ENCODE measurements around the gene CELF6.

The CELF6 gene

DNA sequence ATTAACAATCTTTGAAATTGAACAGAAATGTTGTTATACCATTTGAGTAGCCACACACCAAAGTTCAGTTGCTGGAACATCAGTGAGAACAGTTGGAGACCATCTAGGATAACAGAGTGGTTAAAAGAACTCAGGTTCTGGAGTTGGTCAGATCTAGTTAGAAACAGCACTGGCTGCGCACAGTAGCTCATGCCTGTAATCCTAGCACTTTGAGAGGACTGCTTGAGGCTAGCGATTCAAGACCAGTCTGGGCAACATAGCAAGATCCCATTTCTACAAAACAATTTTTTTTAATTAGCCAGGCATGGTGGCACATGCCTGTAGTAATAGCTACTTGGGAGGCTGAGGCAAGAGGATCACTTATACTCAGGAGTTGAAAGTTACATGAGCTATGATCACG lies 81.4 kb downstream of the CELF6 start:
- Histone ChIP-seq H3K27me3 (ENCODE audit: insufficient read depth, low read length) (no peaks in the 10 kb centered on the region), H3K4me1 (ENCODE audit: control insufficient read depth, insufficient read depth, low read length, unreplicated experiment) (peaks cover 20% of the 10 kb centered on the region), H3K79me2 (ENCODE audit: control insufficient read depth, insufficient read depth, low read length, unreplicated experiment) (peaks cover 6% of the 10 kb centered on the region), H2AFZ (ENCODE audit: low read length, unreplicated experiment) (no peak overlapping the region), H3K27ac (ENCODE audit: low read depth, low read length) (peak overlapping the region; percentile 93), H3K36me3 (ENCODE audit: insufficient read depth, low read length) (peaks cover 8% of the 10 kb centered on the region; the same call in 1 of the 2 replicates), H3K4me3 (ENCODE audit: low read depth, low read length) (no peak overlapping the region)

DNA sequence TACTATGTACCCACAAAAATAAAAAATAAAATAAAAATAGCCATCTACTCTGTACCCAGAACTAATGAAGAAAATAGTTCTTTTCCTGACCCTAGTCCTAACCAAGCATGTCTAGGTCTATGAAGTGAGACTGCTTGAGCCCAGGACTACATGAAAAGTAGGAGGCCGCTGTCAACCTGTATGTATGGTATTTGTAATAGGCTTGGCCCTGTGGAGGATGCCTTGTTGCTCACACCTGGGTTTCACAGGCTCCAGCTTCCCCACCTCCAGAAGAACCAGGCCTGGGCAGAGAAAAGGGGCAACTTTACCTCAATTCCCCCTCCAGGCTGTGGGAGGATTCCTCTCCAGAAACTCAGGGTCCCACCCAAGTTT lies 82.1 kb downstream of the CELF6 start:
- Histone ChIP-seq H3K79me2 (ENCODE audit: control insufficient read depth, insufficient read depth, low read length, unreplicated experiment) (peaks cover 6% of the 10 kb centered on the region), H3K4me1 (ENCODE audit: control insufficient read depth, insufficient read depth, low read length, unreplicated experiment) (peaks cover 21% of the 10 kb centered on the region), H2AFZ (ENCODE audit: low read length, unreplicated experiment) (peak overlapping the region; percentile 66), H3K27ac (ENCODE audit: low read depth, low read length) (peak overlapping the region; percentile 93), H3K27me3 (ENCODE audit: insufficient read depth, low read length) (no peaks in the 10 kb centered on the region), H3K4me3 (ENCODE audit: low read depth, low read length) (no peak overlapping the region), H3K36me3 (ENCODE audit: insufficient read depth, low read length) (peaks cover 8% of the 10 kb centered on the region; the same call in 1 of the 2 replicates)

DNA sequence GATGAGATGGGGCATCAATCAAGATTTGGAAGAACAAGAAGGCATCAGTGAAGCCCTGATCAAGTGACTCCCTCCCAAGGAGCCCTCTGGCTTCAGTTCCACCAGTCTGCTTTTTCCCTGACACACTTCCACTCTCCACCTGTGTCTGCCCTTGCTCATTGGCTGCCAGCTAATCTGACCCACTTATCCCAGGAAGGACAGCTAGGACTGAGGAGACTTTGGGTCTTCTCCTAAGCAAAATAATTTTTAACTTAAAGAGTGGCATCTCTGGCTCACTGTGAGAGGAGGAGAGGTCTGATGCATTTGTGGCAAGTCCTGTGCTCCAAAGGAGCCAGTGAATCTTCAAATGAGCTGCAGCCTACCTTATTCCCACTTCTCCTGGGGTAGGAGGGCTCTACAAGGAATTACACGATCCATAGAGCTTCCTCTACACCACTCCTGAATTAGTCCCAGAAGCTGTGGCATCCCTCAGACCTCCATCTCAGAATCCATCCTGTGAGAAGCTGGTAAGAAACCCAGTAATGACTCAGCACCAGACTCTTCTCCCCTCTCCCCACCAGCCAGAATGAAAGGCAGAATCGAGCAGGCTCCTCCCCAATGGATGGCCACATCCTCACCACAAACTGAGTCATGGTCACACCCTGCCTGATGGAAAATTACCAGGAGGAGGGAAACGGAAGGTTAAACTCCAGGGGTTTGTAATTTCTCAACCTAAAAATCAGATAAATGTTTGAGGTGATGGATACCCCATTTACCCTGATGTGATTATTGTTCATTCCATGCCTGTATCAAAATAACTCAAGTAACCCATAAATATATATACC lies 82.7 kb downstream of the CELF6 start:
- Histone ChIP-seq H3K27ac (ENCODE audit: low read depth, low read length) (peak overlapping the region; percentile 93), H3K4me1 (ENCODE audit: control insufficient read depth, insufficient read depth, low read length, unreplicated experiment) (peaks cover 27% of the 10 kb centered on the region), H3K79me2 (ENCODE audit: control insufficient read depth, insufficient read depth, low read length, unreplicated experiment) (peaks cover 6% of the 10 kb centered on the region), H3K27me3 (ENCODE audit: insufficient read depth, low read length) (no peaks in the 10 kb centered on the region), H2AFZ (ENCODE audit: low read length, unreplicated experiment) (peak overlapping the region; percentile 66), H3K36me3 (ENCODE audit: insufficient read depth, low read length) (peaks cover 8% of the 10 kb centered on the region; the same call in 1 of the 2 replicates), H3K4me3 (ENCODE audit: low read depth, low read length) (peak overlapping the region; percentile 72)

DNA sequence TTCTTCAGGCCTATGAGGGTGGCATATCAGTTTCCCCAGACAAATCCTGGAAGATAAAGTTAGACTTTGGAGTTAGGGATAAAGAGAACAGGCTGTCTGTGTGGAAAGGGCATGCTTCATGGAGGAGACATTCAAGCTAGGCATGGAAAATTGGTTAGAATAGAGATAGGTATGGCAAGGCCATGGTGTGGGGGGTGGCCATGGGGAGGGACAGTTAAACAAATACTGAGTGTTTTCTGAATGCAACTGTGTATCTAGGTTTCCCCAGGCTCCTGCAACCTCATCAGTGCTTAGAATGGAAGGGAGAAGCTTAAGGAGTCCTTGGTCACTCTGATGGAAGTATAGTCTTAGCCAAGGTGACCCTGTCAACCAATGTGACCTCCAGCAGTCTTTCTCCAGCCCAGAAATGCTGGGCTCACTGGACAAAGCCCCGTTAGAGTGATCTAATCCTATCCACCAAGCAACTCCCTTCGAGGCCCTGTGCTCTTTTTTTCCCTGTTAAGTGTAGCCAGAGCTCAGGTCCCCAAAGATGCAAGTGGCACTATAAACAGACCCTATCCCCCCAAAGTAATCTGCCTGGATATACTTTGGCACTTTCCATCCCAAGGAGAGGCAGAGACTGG lies 83.5 kb downstream of the CELF6 start:
- Histone ChIP-seq H3K79me2 (ENCODE audit: control insufficient read depth, insufficient read depth, low read length, unreplicated experiment) (peaks cover 6% of the 10 kb centered on the region), H3K27ac (ENCODE audit: low read depth, low read length) (peak overlapping the region; percentile 93), H3K36me3 (ENCODE audit: insufficient read depth, low read length) (peaks cover 8% of the 10 kb centered on the region; the same call in 1 of the 2 replicates), H2AFZ (ENCODE audit: low read length, unreplicated experiment) (no peak overlapping the region), H3K4me3 (ENCODE audit: low read depth, low read length) (peak overlapping the region; percentile 72), H3K4me1 (ENCODE audit: control insufficient read depth, insufficient read depth, low read length, unreplicated experiment) (peaks cover 27% of the 10 kb centered on the region), H3K27me3 (ENCODE audit: insufficient read depth, low read length) (no peaks in the 10 kb centered on the region)

DNA sequence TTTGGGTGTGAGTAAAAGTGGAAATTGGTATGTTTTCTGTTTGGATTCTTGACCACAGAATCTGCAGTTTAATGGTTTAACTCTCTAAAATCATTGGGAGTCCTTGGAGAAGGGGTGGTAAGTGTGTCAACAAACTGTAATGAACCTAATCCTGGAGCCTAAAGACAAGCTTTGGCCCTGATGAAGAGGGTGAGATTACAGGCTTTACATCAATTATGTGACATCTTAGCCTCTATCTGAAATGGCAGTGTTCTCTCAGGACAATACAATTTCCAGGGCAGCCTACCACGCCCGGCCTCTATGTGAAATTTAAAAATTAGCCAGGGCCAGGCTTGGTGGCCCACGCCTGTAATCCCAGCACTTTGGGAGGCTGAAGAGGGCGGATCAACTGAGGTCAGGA lies 84.7 kb downstream of the CELF6 start:
- H3K4me3 ChIP-seq (ENCODE audit: low read depth, low read length), result no peak overlapping the region
- H3K27me3 ChIP-seq (ENCODE audit: insufficient read depth, low read length), result no peaks in the 10 kb centered on the region
- H3K36me3 ChIP-seq (ENCODE audit: insufficient read depth, low read length), result no peaks in the 10 kb centered on the region
- H3K79me2 ChIP-seq (ENCODE audit: control insufficient read depth, insufficient read depth, low read length, unreplicated experiment), result peaks cover 13% of the 10 kb centered on the region
- H3K4me1 ChIP-seq (ENCODE audit: control insufficient read depth, insufficient read depth, low read length, unreplicated experiment), result peaks cover 27% of the 10 kb centered on the region
- no peak overlapping the region for H2AFZ ChIP-seq (ENCODE audit: low read length, unreplicated experiment)
- no peak overlapping the region for H3K27ac ChIP-seq (ENCODE audit: low read depth, low read length)
